MM.1S (cell line): ENCODE measurements around the gene SLC10A2.

ENCODE experiments used
- CTCF ChIP-seq: fragments of 300-600 bp; sonication (generic); IDR thresholded peaks from 2 replicates; pipeline ENCODE4 v1.5.1; 2016; ENCODE audit warnings: antibody characterized with exemption, low read length, mixed read lengths
- EZH2 ChIP-seq: fragments of 300-600 bp; sonication (generic); optimal IDR thresholded peaks from 2 replicates; pipeline ENCODE3; 2017; ENCODE audit warnings: low read depth, mild to moderate bottlenecking, antibody characterized with exemption, low read length, mixed read lengths
- EZH2phosphoT487 ChIP-seq: fragments of 300-600 bp; sonication (generic); IDR thresholded peaks from 2 replicates; pipeline ENCODE4 v1.6.1; 2018; ENCODE audit warnings: antibody characterized with exemption, low read length

GRCh38 chr13:103055166-103055565 is 11.1 kb downstream of the SLC10A2 start:
- TF ChIP-seq EZH2 (no peak), CTCF (no peak), EZH2phosphoT487 (no peak)
